8988T (cell line): ENCODE results near the gene SPIRE2.
"Not testable (repeated sequence)": the region's sequence is repeated elsewhere in the genome, so short reads cannot be mapped to it uniquely, and the experiment has no call there.

Source experiments
- DNase-seq: peaks from one replicate; pipeline ENCODE4 v3.0.0; 2011

The SPIRE2 gene

GRCh38 chr16:89828199-89828869 is at the start of gene SPIRE2:
TSS of gene SPIRE2 (plus strand) at chr16:89828475. CDS start at chr16:89828551, 76 bp downstream.
- no peak for DNase-seq

GRCh38 chr16:89779231-89779908 is 48.9 kb upstream of the SPIRE2 start:
- DNase-seq: no peak

- DNase-seq: no peak
Observed at GRCh38 chr16:89779909-89780305, 48.4 kb upstream of the SPIRE2 start.

GRCh38 chr16:89782489-89782888 is 45.8 kb upstream of the SPIRE2 start:
- no peak for DNase-seq

GRCh38 chr16:89783952-89784351 is 44.3 kb upstream of the SPIRE2 start:
- DNase-seq: not testable (repeated sequence)

GRCh38 chr16:89784406-89784805 is 43.9 kb upstream of the SPIRE2 start:
- no peak for DNase-seq

- DNase-seq: no peak
Observed at GRCh38 chr16:89785523-89786155, 42.6 kb upstream of the SPIRE2 start.

- DNase-seq: no peak
Observed at GRCh38 chr16:89786474-89787364, 41.6 kb upstream of the SPIRE2 start.

GRCh38 chr16:89787365-89787805 is 40.9 kb upstream of the SPIRE2 start:
- no peak for DNase-seq

- no peak for DNase-seq
Observed at GRCh38 chr16:89791278-89791995, 36.8 kb upstream of the SPIRE2 start.

- DNase-seq: not testable (repeated sequence)
Observed at GRCh38 chr16:89793092-89793491, 35.2 kb upstream of the SPIRE2 start.

GRCh38 chr16:89793955-89794354 is 34.3 kb upstream of the SPIRE2 start:
- DNase-seq: no peak

GRCh38 chr16:89795676-89796075 is 32.6 kb upstream of the SPIRE2 start:
- no peak for DNase-seq

- DNase-seq: no peak
Observed at GRCh38 chr16:89796104-89796503, 32.2 kb upstream of the SPIRE2 start.

- no peak for DNase-seq
Observed at GRCh38 chr16:89798126-89798525, 30.1 kb upstream of the SPIRE2 start.

- DNase-seq: no peak
Observed at GRCh38 chr16:89798832-89799370, 29.4 kb upstream of the SPIRE2 start.

GRCh38 chr16:89801800-89802199 is 26.5 kb upstream of the SPIRE2 start:
- no peak for DNase-seq

- DNase-seq: no peak
Observed at GRCh38 chr16:89805136-89805905, 23.0 kb upstream of the SPIRE2 start.

- DNase-seq: not testable (repeated sequence)
Observed at GRCh38 chr16:89806589-89807193, 21.6 kb upstream of the SPIRE2 start.

GRCh38 chr16:89808475-89808874 is 19.8 kb upstream of the SPIRE2 start:
- DNase-seq: no peak

- DNase-seq: no peak
Observed at GRCh38 chr16:89811321-89811720, 17.0 kb upstream of the SPIRE2 start.
